NCI-H1930 (cell line): ENCODE results near the gene LZIC.

Experiments used
- DNase-seq, 2 experiments: peaks; one replicate each; lab custom pipeline; 2025; lab: John Stamatoyannopoulos, UW

LZIC gene

DNA sequence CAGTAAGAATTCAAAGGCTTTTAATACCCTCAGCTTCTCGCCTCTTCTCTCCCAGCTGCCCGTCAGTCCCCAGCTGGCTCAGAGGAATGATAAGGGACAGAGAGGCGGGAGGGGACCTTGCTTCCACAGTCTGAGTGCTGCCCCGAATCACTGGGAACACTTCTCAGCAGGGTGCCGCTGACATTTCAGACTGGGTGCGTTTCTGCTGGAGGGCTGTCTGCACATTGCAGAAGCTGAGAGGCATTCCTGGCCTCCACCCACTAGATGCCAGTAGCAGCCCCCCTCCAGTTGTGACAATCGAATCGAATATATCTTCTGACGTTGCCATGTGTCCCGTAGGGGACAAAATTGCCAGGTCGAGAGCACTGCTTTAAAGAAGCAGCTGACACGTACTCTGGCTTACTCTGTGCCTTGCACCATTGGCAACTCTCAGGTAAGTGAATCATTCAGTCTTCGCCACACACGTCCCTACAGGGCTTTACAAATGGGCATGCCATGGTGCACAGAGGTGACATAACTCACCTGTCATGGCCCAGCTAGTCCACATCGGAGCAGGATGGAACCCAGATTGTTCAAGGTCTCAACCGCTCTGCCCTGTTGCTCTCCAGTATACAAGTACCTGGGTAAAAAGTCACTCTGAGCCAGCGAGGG is 57.0 kb downstream of the LZIC start:
- DNase-seq: no peak

DNA sequence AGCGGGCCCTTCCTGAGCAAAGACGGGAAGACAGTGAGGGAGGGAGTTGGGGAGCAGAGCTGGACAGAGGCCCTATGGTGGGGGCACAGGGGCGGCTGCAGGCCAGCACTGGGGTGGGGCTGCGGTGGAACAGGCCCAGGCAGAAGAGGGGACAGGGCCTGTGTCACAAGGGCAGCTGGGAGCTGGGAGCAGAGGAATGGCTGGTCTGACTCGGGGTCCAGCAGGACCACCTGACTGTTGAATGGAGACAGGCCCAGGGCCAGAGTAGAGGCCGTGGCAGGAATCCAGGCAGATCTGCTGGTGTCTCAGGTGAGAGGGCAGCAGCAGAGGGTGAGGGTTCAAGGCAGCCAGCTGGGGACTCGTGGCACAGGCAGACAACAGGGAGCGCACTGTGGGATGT is 58.4 kb downstream of the LZIC start:
- DNase-seq: no peak

DNA sequence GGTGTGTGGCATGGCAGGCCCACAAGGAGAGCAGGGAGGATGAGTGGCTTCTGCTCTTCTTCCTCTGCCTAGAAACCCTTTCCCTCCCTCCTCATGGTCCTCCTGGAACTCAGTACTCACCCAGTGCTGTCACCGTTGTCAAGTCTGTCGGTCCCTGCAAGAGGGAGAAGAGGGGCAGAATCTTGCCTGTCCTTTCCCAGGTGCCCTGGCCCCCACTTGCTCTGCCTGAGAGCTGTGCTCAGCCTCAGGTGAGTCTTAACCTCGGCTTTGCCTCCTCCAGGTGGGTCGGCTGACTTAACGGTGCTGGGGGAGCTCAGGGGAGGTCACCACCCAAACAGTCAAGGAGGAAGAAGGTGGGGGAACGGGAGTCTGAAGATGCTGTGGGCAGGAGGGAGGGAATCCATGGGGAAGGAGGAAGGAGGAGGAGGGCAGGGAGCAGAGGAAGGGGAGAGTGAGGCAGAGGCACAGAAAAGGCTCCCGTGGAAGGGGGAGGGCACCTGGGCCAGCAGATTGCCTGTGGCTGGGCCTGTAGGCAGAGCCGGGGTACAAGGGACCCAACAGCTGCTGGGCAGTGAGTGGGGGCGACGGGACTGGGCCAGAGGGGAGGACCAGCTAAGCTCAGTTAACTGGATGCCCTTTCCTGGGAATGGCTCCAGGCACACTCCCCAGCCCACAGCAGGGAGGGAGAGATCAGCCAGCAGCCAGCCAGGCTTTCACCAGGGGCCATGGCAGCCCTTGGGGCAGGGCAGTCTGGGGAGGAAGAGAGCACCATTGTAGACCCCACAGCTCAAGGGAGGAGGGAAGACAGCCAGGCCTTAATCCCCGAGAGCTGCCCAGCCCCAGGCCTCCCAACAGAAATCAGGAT is 59.4 kb downstream of the LZIC start:
- DNase-seq: no peak

GRCh38 chr1:9882945-9883303 is 60.3 kb downstream of the LZIC start:
- no peak for DNase-seq

DNA sequence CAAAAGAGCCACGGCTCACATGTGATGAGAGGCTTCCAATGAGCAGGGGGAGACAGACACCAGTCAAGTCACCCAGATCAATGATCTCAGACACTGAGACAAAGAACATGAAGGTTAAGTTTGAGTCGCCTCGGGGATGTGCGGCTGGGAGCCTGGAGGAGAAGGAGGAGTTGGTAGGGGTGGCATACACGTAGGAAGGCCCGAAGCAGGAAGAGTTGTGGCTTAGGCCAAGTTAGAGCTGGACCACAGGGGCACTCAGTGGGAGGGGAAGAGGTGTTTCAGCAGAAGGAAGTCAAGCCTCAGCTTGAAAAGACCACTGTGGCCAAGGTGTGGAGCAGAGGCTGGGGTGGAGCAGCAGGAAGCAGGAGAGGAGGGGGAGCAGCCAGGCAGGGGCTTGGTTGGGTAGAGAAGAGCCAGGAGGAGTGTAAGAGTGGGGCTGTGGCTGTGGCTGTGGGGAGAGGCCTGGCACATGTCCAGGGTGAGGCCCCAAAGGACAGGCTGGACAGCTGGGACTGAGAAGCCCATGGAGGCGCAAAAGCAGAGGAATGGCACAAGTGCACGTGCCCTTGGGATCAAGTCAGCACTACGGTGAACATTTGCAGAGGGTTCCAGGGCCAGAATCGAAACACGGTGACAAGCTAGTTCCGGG is 60.8 kb downstream of the LZIC start:
- DNase-seq: no peak

GRCh38 chr1:9881838-9882249 is 61.3 kb downstream of the LZIC start:
- DNase-seq: no peak
